Hepatocyte (in vitro differentiated cells): ENCODE results near the gene MRPS30. TPM values are rescaled to one million over a fixed set of nuclear protein-coding genes. Genes with fewer than 3 reads are reported as not detected.

Experiments used
- DNase-seq: peaks from one replicate; pipeline ENCODE4 v3.0.0-alpha.2; 2016; ENCODE audit warnings: low spot score
- H2AFZ ChIP-seq: fragments of 200-600 bp; sonication (generic); 2 replicates; pipeline ENCODE4 v1.6.0; 2016; ENCODE audit warnings: antibody characterized with exemption, mild to moderate bottlenecking
- H3K27ac ChIP-seq: fragments of 200-600 bp; sonication (generic); 2 replicates; pipeline ENCODE4 v1.5.1; 2016; ENCODE audit warnings: mild to moderate bottlenecking
- H3K27me3 ChIP-seq: fragments of 200-600 bp; sonication (generic); 2 replicates; pipeline ENCODE4 v1.6.1; 2016
- H3K36me3 ChIP-seq: fragments of 200-600 bp; sonication (generic); replicated peaks from 2 replicates; pipeline ENCODE4 v1.5.1; 2016; ENCODE audit warnings: low read depth; ENCODE audit not compliant: insufficient read depth
- H3K4me1 ChIP-seq: fragments of 200-600 bp; sonication (generic); 2 replicates; pipeline ENCODE4 v1.5.1; 2016; ENCODE audit warnings: mild to moderate bottlenecking, moderate library complexity; ENCODE audit not compliant: insufficient read depth
- H3K4me2 ChIP-seq: fragments of 200-600 bp; sonication (generic); 2 replicates; pipeline ENCODE4 v1.6.0; 2016
- H3K4me3 ChIP-seq: fragments of 200-600 bp; sonication (generic); 2 replicates; pipeline ENCODE4 v1.5.1; 2016; ENCODE audit warnings: mild to moderate bottlenecking
- H3K79me2 ChIP-seq: fragments of 200-600 bp; sonication (generic); 2 replicates; pipeline ENCODE4 v1.6.0; 2017; ENCODE audit warnings: mild to moderate bottlenecking
- H3K9me2 ChIP-seq: fragments of 200-600 bp; sonication (generic); replicated peaks from 2 replicates; pipeline ENCODE4 v1.6.0; 2017; ENCODE audit warnings: mild to moderate bottlenecking; ENCODE audit not compliant: insufficient read depth
- H3K9me3 ChIP-seq: fragments of 200-600 bp; sonication (generic); 2 replicates; pipeline ENCODE4 v1.5.1; 2016; ENCODE audit warnings: low read depth, mild to moderate bottlenecking
- H4K20me1 ChIP-seq: fragments of 200-600 bp; sonication (generic); 2 replicates; pipeline ENCODE4 v1.6.0; 2016; ENCODE audit warnings: mild to moderate bottlenecking; ENCODE audit not compliant: insufficient read depth, poor library complexity, severe bottlenecking
- CTCF ChIP-seq: fragments of 200-600 bp; sonication (generic); IDR thresholded peaks from 2 replicates; pipeline ENCODE4 v1.5.1; 2016; ENCODE audit warnings: antibody characterized with exemption, mild to moderate bottlenecking; ENCODE audit not compliant: poor library complexity
- EZH2 ChIP-seq: fragments of 200-600 bp; sonication (generic); IDR thresholded peaks from 2 replicates; pipeline ENCODE4 v1.6.1; 2016; ENCODE audit warnings: antibody characterized with exemption, mild to moderate bottlenecking, borderline replicate concordance
- EZH2phosphoT487 ChIP-seq: fragments of 200-600 bp; sonication (generic); IDR thresholded peaks from one replicate; pipeline ENCODE4 v1.6.1; 2018; ENCODE audit warnings: antibody characterized with exemption, mild to moderate bottlenecking, low read depth, moderate library complexity; ENCODE audit not compliant: unreplicated experiment, severe bottlenecking
- WGBS: methylation state at CpG from one replicate; pipeline ENCODE4 v1.1.6; 2016; ENCODE audit warnings: low lambda C conversion rate; ENCODE audit errors: missing lambda C conversion rate; 5-methylcytosine and 5-hydroxymethylcytosine counted together
- polyA plus RNA-seq: library from polyadenylated mRNA; unstranded; fragments of >200 nt; fragmentation: Nextera tagmentation; extraction: Ambion mirVana; gene quantifications from 2 replicates; pipeline ENCODE4 v1.2.1, GENCODE V29; 2016
- total RNA-seq: library from RNA; depleted of rRNA; stranded (reverse); fragments of >200 nt; gene quantifications from 2 replicates; pipeline ENCODE4 v1.2.3, GENCODE V29; 2014

The MRPS30 gene
- total and polyA plus RNA-seq, 2 experiments from 2014 or later, result 27.5 to 71.2 TPM

- Histone ChIP-seq H3K4me2 (no peak overlapping the region), H4K20me1 (no peaks in the 10 kb centered on the region), H3K27me3 (no peaks in the 10 kb centered on the region), H3K27ac (no peak overlapping the region), H3K4me1 (no peaks in the 10 kb centered on the region), H3K9me2 (no peaks in the 10 kb centered on the region), H3K36me3 (no peaks in the 10 kb centered on the region), H3K9me3 (no peaks in the 10 kb centered on the region), H3K4me3 (no peak overlapping the region), H3K79me2 (no peaks in the 10 kb centered on the region), H2AFZ (no peak overlapping the region)
- no peak for TF ChIP-seq EZH2
- TF ChIP-seq EZH2phosphoT487, result no peak
- no peak for TF ChIP-seq CTCF
- 90% methylated on average over 3 of the region's 3 CpGs for WGBS
- no peak for DNase-seq
Observed at GRCh38 chr5:44827681-44828080, 18.9 kb downstream of the MRPS30 start.

- Histone ChIP-seq H3K79me2 (no peaks in the 10 kb centered on the region), H3K27me3 (no peaks in the 10 kb centered on the region), H3K4me2 (no peak overlapping the region), H3K9me2 (no peaks in the 10 kb centered on the region), H3K36me3 (no peaks in the 10 kb centered on the region), H3K4me1 (no peaks in the 10 kb centered on the region), H4K20me1 (no peaks in the 10 kb centered on the region), H2AFZ (no peak overlapping the region), H3K27ac (no peak overlapping the region), H3K4me3 (no peak overlapping the region), H3K9me3 (no peaks in the 10 kb centered on the region)
- 90% methylated on average over 1 of the region's 1 CpG for WGBS
- TF ChIP-seq EZH2phosphoT487 (no peak), CTCF (no peak), EZH2 (no peak)
- DNase-seq, result no peak
Observed at GRCh38 chr5:44828719-44829118, 20.0 kb downstream of the MRPS30 start.

GRCh38 chr5:44830951-44831350 lies 22.2 kb downstream of the MRPS30 start:
- Histone ChIP-seq H3K4me3 (no peak overlapping the region), H2AFZ (no peak overlapping the region), H3K4me2 (no peak overlapping the region), H3K4me1 (no peaks in the 10 kb centered on the region), H3K27me3 (no peaks in the 10 kb centered on the region), H3K36me3 (no peaks in the 10 kb centered on the region), H3K79me2 (no peaks in the 10 kb centered on the region), H3K9me2 (no peaks in the 10 kb centered on the region), H3K27ac (no peak overlapping the region), H4K20me1 (no peaks in the 10 kb centered on the region), H3K9me3 (no peaks in the 10 kb centered on the region)
- WGBS, result 97% methylated on average over 1 of the region's 1 CpG
- TF ChIP-seq EZH2phosphoT487 (no peak), EZH2 (no peak), CTCF (no peak)
- no peak for DNase-seq

- Histone ChIP-seq H3K36me3 (no peaks in the 10 kb centered on the region), H3K4me2 (no peak overlapping the region), H2AFZ (no peak overlapping the region), H3K79me2 (no peaks in the 10 kb centered on the region), H4K20me1 (no peaks in the 10 kb centered on the region), H3K4me3 (no peak overlapping the region), H3K27me3 (no peaks in the 10 kb centered on the region), H3K9me2 (no peaks in the 10 kb centered on the region), H3K27ac (no peak overlapping the region), H3K9me3 (no peaks in the 10 kb centered on the region), H3K4me1 (no peaks in the 10 kb centered on the region)
- no peak for DNase-seq
- WGBS, result 96% methylated on average over 1 of the region's 1 CpG
- TF ChIP-seq EZH2phosphoT487, result no peak
- no peak for TF ChIP-seq EZH2
- TF ChIP-seq CTCF, result no peak
Observed at GRCh38 chr5:44833249-44833648, 24.5 kb downstream of the MRPS30 start.
